HFF-Myc (cell line): ENCODE data around the gene WDFY4.
A peak's percentile ranks its signal among the peaks of the same experiment; 100 is the strongest.

Experiments used
- DNase-seq: peaks from one replicate; pipeline ENCODE4 v3.0.0-alpha.2; 2011; ENCODE audit warnings: low read depth; ENCODE audit errors: extremely low read depth
- H3K4me3 ChIP-seq: replicated peaks from 2 replicates; pipeline ENCODE4 v1.5.1; 2011; ENCODE audit warnings: low read depth, mild to moderate bottlenecking, control low read depth, low read length
- TF ChIP-seq, protein P1 (sequence below): IDR thresholded peaks from 2 replicates; pipeline ENCODE4 v1.5.1; 2012; ENCODE audit warnings: mild to moderate bottlenecking, low read depth, low read length, control low read depth; ENCODE audit errors: missing control alignments

The WDFY4 gene

DNA sequence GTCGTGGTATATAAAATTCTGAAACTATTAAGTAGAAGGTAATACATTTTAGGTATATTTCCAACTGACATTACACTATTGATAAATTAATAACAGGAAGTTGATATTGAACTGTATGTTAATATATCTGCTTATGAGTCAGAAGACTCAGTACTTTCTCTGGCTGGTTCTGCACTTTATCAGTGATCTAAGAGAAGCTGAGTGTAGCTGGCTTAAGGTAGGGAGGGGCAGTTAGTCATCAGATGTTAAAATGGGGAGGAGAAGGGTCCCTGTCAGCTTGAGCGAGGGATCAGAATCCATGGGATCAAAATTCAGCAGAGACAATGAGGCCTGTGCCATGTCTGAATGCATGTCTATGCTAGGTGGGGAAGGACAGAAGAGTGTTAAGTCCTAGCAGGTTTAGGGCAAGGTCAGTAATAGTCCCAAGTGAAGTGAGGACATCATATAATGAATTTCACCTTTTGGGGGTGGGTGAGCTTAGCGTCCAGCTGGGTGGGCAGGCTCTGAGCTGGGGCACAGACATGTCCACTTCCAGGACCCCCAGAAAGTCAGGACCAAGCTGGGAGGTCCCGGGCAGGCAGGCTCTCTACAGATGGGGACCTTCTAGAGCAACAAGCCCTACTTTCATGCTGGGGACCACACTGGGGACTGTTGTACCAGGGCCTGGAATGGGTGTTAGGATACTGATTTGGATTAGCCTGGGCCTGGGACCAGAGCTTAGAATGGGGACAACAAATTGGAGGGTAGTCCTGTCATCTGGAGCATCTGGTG is 82.9 kb downstream of the WDFY4 start:
- no peak for DNase-seq
- no peak overlapping the region for H3K4me3 ChIP-seq
- TF ChIP-seq, protein P1, sequence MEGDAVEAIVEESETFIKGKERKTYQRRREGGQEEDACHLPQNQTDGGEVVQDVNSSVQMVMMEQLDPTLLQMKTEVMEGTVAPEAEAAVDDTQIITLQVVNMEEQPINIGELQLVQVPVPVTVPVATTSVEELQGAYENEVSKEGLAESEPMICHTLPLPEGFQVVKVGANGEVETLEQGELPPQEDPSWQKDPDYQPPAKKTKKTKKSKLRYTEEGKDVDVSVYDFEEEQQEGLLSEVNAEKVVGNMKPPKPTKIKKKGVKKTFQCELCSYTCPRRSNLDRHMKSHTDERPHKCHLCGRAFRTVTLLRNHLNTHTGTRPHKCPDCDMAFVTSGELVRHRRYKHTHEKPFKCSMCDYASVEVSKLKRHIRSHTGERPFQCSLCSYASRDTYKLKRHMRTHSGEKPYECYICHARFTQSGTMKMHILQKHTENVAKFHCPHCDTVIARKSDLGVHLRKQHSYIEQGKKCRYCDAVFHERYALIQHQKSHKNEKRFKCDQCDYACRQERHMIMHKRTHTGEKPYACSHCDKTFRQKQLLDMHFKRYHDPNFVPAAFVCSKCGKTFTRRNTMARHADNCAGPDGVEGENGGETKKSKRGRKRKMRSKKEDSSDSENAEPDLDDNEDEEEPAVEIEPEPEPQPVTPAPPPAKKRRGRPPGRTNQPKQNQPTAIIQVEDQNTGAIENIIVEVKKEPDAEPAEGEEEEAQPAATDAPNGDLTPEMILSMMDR, result no peak

DNA sequence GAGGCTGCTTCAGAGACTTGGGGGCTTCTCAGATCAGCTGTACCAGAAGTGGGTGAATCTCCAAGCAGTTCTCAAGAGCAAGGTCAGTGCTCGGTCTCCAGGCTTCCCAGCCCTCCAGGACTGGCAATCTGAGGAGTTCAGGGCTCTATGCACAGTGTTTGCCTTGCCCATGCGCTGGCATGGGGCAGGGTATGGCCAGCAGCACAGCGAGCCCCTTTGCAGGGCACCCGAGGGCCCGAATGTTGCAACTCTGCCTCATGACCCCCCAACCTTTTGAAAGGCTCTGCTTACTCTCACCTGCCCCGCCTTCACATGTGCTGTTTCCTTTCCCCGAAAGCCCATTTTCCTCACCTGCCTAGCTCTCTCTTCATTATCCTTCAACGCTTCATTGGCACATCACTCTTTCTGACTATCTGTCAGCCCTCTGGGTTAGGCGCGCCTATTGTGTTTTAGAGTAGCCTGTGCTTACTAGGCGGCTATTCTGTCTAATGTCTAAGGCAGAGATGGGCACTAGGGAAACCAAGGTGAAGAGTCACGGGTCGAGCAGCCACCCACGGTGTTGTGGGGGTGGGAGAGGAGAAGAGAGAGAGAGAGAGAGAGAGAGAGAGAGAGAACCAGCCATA is 83.6 kb downstream of the WDFY4 start:
- H3K4me3 ChIP-seq, result no peak overlapping the region
- TF ChIP-seq, protein P1, result no peak
- no peak for DNase-seq

DNA sequence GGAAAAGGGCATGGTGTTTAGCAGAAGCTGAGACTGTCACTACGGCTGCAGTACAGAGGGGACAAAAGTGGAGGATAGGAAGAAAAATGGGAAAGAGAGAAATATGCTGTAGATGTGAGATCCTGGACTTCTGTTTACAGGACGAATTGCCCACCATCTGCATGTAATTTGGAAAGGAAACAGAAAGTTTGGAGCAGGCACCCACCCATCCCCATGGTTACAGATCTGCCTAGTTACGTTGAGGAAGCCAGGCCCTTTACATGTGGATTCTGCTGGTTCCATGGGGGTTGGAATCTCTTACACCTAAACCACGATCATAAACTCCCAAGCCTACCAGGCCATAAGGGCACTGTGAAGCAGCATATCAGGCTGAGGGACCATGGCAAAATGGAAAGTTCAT is 84.3 kb downstream of the WDFY4 start:
- TF ChIP-seq, protein P1, result no peak
- peak; percentile 17 for DNase-seq

DNA sequence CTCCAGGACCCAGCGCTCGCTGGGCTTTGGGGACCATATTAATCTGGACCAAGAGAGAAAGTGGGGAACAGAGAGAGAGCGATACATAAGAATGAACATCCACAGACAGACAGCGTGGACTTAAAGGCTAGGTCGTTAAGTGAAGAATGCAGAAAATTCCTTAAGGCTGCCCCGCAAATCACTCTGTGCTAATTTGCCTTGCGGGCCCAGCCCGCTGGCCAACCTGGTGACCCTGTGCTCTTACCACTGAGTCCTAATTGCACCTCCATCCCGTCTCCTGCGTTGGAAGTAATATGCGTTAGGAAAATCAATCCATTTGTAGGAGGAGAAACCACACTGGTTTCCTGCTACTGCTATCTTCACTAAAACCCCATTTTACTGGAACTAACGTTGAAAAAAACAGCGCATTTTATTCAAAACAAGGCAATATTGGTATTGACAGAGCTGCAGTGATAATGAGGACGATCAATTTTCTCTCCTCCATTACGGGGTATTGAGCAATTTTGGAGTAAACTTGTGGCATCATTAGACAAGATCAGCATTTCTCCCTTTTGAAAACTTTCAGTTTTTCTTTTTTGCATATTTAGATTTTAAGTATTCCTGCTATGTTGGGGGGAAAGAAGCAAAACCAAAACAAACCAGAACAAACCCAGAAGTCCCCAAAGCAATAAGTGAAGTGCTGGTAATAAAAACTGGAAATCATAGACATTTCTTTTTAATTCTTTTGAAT is 85.2 kb downstream of the WDFY4 start:
- TF ChIP-seq, protein P1, result no peak
- H3K4me3 ChIP-seq, result no peak overlapping the region
- DNase-seq, result no peak

More for the DNA sequence above, 84.3 kb downstream of the WDFY4 start:
- H3K4me3 ChIP-seq, result no peak overlapping the region

DNA sequence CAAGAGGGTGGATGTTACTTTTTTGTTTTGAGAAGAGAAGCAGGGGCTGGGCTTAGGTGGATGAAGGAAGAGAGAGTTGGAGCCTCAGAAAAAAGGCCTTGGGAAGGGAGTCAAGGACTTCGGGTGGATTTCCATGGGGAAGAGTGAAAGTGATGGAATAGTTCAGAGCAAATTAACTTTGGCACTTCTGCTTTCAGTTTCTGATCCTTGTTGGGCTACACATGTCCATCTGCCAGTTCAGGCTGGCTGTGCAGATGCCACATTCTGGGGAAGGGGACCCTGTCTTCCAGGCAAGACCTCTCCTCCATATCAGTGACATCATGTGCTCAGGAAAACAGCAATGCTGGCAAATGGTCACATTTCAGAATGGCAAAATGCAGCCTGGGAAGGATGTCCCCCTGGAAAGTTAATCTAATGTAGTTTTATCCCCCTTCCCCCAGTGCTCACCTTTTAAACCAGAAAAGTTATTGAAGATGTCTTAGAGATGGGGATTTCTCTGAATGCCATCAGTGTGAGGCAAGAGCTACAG is 86.0 kb downstream of the WDFY4 start:
- no peak for DNase-seq
- TF ChIP-seq, protein P1, result no peak
- H3K4me3 ChIP-seq, result no peak overlapping the region

DNA sequence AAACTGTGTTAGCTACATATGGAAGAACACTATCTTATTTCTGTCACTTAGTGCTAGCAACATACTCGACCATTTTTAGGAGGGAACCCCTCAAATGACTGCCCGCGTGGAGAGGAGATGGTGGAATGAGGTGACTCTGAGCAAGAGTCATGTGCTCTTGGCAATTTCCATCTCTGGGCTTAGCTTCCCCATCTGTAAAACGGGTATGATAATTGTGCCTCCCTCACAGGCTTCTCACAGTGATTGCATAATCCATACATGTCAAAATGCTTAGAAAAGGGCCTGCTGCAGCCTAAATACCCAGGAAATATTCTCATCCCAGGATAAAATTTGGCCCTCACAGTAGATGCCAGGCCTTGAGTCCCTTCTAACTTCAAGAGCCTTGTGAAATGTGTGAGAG is 86.6 kb downstream of the WDFY4 start:
- DNase-seq, result no peak
- TF ChIP-seq, protein P1, result no peak
- H3K4me3 ChIP-seq, result no peak overlapping the region
